ENCODE results near the gene QSOX2. TPM values are rescaled to one million over a fixed set of nuclear protein-coding genes. Genes with fewer than 3 reads are reported as not detected.

QSOX2 gene
- total RNA-seq, 4 donors from 2014 or later, result 10.2 to 15.8 (median 12.1) TPM

DNA sequence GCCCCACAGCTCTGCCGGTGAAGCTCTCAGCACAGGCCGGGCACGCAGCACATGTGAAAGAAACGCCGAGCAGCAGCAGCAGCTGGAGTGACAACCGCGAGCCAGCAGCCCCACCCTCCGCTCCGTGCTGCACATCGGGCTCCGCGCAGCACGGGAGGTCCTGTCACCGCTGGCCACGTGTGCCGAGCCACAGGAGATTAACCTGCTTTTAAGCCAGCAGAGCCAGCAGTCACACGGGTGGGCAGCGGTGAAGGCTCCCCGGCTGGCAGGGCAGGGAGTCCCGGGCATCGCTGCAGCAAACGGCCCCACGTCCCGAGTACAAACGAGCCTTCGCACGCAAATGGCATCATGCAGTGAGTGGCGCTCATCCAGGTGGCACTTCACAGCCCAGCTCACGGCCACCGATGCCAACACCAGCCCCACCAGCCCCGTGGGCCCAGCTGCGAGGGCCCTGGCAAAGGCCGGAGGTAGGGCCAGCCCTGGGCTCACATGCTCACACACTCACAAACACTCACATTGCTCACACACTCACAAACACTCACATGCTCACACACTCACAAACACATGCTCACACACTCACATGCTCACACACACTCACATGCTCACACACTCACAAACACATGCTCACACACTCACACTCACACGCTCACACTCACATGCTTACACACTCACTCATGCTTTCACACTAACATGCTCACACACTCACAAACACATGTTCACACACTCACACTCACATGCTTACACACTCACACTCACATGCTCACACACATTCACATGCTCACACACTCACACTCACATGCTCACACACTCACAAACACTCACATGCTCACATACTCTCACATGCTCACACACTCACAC lies 47.2 kb upstream of the QSOX2 start:
- peaks cover 28% of the 10 kb centered on the region for H3K4me1 ChIP-seq
- H3K36me3 ChIP-seq, result no peaks in the 10 kb centered on the region
- 34% methylated on average over 22 of the region's 34 CpGs for WGBS
- peaks cover 36% of the 10 kb centered on the region for H3K27me3 ChIP-seq
- H3K27ac ChIP-seq, result no peak overlapping the region
- TF ChIP-seq, protein P1, sequence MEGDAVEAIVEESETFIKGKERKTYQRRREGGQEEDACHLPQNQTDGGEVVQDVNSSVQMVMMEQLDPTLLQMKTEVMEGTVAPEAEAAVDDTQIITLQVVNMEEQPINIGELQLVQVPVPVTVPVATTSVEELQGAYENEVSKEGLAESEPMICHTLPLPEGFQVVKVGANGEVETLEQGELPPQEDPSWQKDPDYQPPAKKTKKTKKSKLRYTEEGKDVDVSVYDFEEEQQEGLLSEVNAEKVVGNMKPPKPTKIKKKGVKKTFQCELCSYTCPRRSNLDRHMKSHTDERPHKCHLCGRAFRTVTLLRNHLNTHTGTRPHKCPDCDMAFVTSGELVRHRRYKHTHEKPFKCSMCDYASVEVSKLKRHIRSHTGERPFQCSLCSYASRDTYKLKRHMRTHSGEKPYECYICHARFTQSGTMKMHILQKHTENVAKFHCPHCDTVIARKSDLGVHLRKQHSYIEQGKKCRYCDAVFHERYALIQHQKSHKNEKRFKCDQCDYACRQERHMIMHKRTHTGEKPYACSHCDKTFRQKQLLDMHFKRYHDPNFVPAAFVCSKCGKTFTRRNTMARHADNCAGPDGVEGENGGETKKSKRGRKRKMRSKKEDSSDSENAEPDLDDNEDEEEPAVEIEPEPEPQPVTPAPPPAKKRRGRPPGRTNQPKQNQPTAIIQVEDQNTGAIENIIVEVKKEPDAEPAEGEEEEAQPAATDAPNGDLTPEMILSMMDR (IDR thresholded peaks at IDR 0.05), result no peak
- TF ChIP-seq POLR2AphosphoS5 (IDR thresholded peaks at IDR 0.05), result no peak
- H3K9me3 ChIP-seq, result no peaks in the 10 kb centered on the region
- DNase-seq (ENCODE audit: low spot score in 2 of 2), result no peak
- no peak overlapping the region for H3K4me3 ChIP-seq

DNA sequence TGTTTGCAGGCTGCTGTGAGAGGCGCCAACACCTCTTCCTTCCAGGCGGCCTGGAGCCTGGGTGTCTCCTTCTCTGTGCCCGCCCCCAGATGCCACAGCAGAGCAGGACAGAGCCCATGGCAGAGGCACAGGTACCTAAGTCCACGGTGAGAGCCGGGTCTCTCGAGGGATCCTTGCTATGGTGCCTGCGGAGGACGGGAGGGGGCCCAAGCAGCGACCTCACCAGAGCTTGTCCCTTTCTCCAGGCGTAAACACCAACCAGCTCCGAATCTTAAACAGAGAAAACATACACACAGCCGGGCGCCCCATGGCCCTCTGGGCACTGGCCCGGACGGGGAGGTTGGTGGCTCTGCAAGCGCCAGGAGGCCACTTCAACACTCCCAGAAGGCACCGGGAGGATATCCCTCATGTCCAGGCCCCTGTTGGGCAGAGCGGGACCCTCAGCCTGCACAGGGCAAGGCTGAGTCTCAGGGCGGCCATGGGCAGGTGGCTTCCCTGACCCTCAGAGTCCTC lies 46.5 kb upstream of the QSOX2 start:
- no peak for DNase-seq (ENCODE audit: low spot score in 2 of 2)
- Histone ChIP-seq H3K4me1 (peaks cover 24% of the 10 kb centered on the region), H3K27ac (no peak overlapping the region), H3K4me3 (no peak overlapping the region), H3K27me3 (peaks cover 41% of the 10 kb centered on the region), H3K36me3 (no peaks in the 10 kb centered on the region), H3K9me3 (no peaks in the 10 kb centered on the region)
- 38% methylated on average over 11 of the region's 19 CpGs for WGBS
- no peak for TF ChIP-seq EP300 (IDR thresholded peaks at IDR 0.05)
- no peak for TF ChIP-seq POLR2A (IDR thresholded peaks at IDR 0.05)
- TF ChIP-seq, protein P1 (IDR thresholded peaks at IDR 0.05), result no peak
- no peak for TF ChIP-seq POLR2AphosphoS5 (IDR thresholded peaks at IDR 0.05)

DNA sequence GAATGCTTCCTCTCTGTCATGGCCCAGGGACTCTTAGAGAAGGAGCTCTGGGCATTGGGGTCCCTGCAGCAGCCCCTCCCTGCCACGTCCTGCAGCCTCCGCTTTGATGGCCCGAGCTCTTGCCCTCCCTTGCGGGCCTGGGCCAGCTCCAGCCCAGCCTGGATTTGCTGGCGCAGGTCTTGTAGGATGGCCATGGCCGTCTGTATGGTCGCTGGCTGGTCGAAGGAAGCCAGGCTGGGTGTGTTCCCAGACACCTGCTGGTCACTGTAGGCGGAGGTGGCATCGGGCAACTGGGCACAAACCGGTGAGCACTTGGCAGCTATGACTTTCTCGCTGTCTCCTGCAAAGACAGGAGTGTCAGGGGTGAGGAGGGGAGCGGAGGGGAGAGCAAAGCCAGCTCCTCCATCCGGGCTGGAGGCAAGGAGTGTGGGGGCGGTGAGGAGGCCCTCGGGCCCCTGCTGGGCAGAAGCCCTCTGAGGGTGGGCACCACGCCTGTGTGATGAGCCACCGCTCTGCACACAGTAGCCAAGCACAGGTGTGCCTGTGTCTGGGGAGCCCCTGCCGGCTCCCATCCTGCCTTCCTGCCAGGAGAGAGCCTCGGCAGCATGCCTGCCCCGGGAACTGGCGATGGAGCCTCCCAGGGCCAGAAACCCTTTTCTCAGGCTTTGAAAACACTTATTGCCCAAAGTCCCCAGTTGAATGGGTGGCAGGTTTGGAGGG lies 45.9 kb upstream of the QSOX2 start:
- Histone ChIP-seq H3K9me3 (no peaks in the 10 kb centered on the region), H3K27me3 (peaks cover 43% of the 10 kb centered on the region), H3K4me3 (no peak overlapping the region), H3K36me3 (no peaks in the 10 kb centered on the region), H3K4me1 (peaks cover 18% of the 10 kb centered on the region), H3K27ac (no peak overlapping the region)
- DNase-seq (ENCODE audit: low spot score in 2 of 2), result no peak
- 92% methylated on average over 13 of the region's 22 CpGs for WGBS
- no peak for TF ChIP-seq POLR2A (IDR thresholded peaks at IDR 0.05)
- TF ChIP-seq, protein P1 (IDR thresholded peaks at IDR 0.05), result no peak
- TF ChIP-seq POLR2AphosphoS5 (IDR thresholded peaks at IDR 0.05), result no peak
- TF ChIP-seq EP300 (IDR thresholded peaks at IDR 0.05), result no peak

DNA sequence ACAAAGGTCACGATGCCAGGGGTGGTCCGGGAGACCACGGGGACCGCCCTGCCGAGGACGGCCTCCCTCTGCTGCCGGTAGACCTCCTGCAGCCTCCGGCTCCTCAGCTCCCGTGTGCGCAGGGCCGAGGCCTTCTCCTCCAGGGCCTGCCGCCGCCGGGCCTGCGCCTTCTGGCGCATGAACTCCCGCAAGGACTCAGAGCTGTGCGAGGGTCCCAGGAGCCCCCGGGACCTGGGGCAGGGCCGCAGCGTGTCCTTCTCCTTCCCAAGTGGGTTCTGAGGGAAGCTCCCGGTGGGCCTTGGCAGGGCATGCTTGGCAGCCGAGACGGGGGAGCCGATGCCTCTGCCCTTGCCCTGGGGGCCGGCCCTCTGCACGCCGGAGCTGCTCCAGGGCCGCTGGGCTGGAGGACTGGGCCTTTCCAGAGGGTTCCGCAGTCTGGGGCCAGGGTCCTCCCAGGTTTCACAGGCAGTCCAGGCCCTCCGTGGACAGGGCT lies 44.9 kb upstream of the QSOX2 start:
- TF ChIP-seq EP300 (IDR thresholded peaks at IDR 0.05), result no peak
- TF ChIP-seq, protein P1 (IDR thresholded peaks at IDR 0.05), result no peak
- TF ChIP-seq POLR2A (IDR thresholded peaks at IDR 0.05), result no peak
- TF ChIP-seq POLR2AphosphoS5 (IDR thresholded peaks at IDR 0.05), result no peak
- Histone ChIP-seq H3K4me3 (no peak overlapping the region), H3K27ac (no peak overlapping the region), H3K9me3 (no peaks in the 10 kb centered on the region), H3K4me1 (peaks cover 14% of the 10 kb centered on the region), H3K36me3 (no peaks in the 10 kb centered on the region), H3K27me3 (peaks cover 45% of the 10 kb centered on the region)
- DNase-seq (ENCODE audit: low spot score in 2 of 2), result no peak
- WGBS, result no CpG with 5 or more reads among the region's 31 CpGs

All from suprapubic skin (tissue), 4 donors.